ENCODE data around the gene LYRM4. TPM values are rescaled to one million over a fixed set of nuclear protein-coding genes. Genes with fewer than 3 reads are reported as not detected.

LYRM4 gene
- polyA plus RNA-seq, 2 donors, result 10.3 to 12.8 TPM

DNA sequence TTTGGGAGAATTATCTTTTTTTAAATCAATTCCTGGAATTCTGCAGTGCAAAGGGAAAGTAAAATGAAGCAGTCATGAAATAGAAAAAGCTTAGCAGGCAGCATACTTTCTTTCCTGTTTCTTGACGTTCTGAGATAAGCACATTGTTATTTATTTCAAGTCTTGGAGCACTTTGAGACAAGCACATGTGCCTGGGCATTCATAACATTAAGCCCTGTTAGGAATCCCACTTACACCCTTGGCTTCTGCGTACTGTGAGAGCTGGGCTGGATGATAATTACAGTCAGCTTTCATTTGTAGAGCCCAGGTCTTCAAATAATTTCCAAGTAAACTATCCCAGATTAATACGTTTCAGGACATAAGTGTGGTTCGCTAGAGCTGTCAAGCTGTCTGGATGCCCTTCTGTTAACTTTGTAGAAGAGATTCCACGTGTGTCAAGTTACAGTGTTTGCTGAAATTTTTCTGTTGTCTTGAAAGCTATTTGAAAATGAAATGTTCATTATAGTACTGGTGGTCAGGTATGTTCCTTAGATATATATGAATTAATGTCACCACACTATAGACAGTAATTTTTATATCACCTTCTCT lies 9.4 kb upstream of the LYRM4 start:
- H3K27me3 ChIP-seq (ENCODE audit: control insufficient read depth in 1 of 2, insufficient read depth in 2 of 2, low read length in 2 of 2), result no peaks in the 10 kb centered on the region
- H3K4me1 ChIP-seq (ENCODE audit: control insufficient read depth in 2 of 2, insufficient read depth in 2 of 2, low read length in 1 of 2), result no peaks in the 10 kb centered on the region
- H3K36me3 ChIP-seq (ENCODE audit: control insufficient read depth in 2 of 2, insufficient read depth in 2 of 2, low read length in 1 of 2), result no peaks in the 10 kb centered on the region
- H3K4me3 ChIP-seq (ENCODE audit: low read depth in 1 of 2, low read length in 2 of 2), result no peak overlapping the region
- no peaks in the 10 kb centered on the region for H3K9me3 ChIP-seq (ENCODE audit: control insufficient read depth in 2 of 2, insufficient read depth in 1 of 2, low read depth in 1 of 2, low read length in 1 of 2)
- no peak overlapping the region for H3K27ac ChIP-seq (ENCODE audit: low read depth in 2 of 2, low read length in 1 of 2)
- 69 to 73% methylated on average over 5 of the region's 5 CpGs for WGBS, 2 donors

DNA sequence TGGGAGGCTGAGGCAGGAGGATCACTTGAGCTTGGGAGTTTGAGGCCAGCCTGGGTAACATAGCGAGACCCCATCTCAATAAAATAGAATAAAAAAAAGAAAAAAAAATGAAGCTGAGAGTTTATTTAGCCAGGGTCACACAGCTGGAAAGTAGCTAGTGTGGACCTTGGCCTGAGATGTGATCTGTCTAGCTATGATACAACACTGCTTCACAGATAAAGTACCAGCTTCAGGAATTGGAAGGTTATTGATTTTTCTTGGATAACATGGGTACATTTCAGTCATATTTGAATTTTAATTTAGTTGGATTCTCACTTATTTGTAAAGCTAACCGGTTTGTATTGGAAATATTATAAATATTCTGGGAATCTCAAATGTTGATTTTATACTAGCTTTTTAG lies 5.7 kb upstream of the LYRM4 start:
- H3K27me3 ChIP-seq (ENCODE audit: control insufficient read depth in 1 of 2, insufficient read depth in 2 of 2, low read length in 2 of 2), result no peaks in the 10 kb centered on the region
- no peaks in the 10 kb centered on the region for H3K4me1 ChIP-seq (ENCODE audit: control insufficient read depth in 2 of 2, insufficient read depth in 2 of 2, low read length in 1 of 2)
- H3K9me3 ChIP-seq (ENCODE audit: control insufficient read depth in 2 of 2, insufficient read depth in 1 of 2, low read depth in 1 of 2, low read length in 1 of 2), result no peaks in the 10 kb centered on the region
- 91 to 96% methylated on average over 2 of the region's 2 CpGs for WGBS, 2 donors
- H3K4me3 ChIP-seq (ENCODE audit: low read depth in 1 of 2, low read length in 2 of 2), result no peak overlapping the region
- no peaks in the 10 kb centered on the region for H3K36me3 ChIP-seq (ENCODE audit: control insufficient read depth in 2 of 2, insufficient read depth in 2 of 2, low read length in 1 of 2)
- no peak overlapping the region for H3K27ac ChIP-seq (ENCODE audit: low read depth in 2 of 2, low read length in 1 of 2)

DNA sequence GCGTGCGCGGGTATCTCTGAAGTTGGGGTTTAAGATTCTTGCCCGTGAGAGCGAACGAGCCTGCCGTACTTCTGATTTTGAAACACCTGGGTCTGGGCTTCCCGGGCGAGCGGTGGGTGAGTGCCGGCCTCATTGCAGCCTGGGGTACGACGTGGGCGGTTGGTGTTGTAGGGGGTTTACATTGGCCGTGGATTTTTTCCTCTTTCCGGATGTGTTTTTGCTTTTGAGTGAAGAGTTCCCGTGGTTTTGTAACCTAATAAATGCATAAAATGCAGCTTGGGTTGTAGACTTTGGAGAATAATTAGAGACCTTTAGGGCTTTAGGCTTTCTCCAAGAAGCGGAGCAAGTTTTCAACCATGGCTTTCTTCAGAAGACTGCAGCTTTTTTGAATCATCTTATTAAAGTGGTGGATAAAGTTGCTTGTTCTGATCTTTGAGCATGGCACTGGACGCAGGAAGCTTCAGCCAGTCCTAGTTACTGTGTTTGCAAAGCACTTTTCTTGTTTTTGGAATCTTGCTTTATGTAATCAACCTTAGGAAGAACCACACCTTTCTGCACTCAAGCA lies 877 bp upstream of the LYRM4 start:
- WGBS, 2 donors, result 0 to 1% methylated on average over 19 of the region's 19 CpGs
- Histone ChIP-seq H3K27me3 (ENCODE audit: control insufficient read depth in 1 of 2, insufficient read depth in 2 of 2, low read length in 2 of 2) (no peaks in the 10 kb centered on the region), H3K27ac (ENCODE audit: low read depth in 2 of 2, low read length in 1 of 2) (peak overlapping the region; percentile 97 to 99), H3K36me3 (ENCODE audit: control insufficient read depth in 2 of 2, insufficient read depth in 2 of 2, low read length in 1 of 2) (no peaks in the 10 kb centered on the region), H3K4me3 (ENCODE audit: low read depth in 1 of 2, low read length in 2 of 2) (peak overlapping the region; percentile 88 to 95), H3K4me1 (ENCODE audit: control insufficient read depth in 2 of 2, insufficient read depth in 2 of 2, low read length in 1 of 2) (no peaks in the 10 kb centered on the region), H3K9me3 (ENCODE audit: control insufficient read depth in 2 of 2, insufficient read depth in 1 of 2, low read depth in 1 of 2, low read length in 1 of 2) (no peaks in the 10 kb centered on the region)

DNA sequence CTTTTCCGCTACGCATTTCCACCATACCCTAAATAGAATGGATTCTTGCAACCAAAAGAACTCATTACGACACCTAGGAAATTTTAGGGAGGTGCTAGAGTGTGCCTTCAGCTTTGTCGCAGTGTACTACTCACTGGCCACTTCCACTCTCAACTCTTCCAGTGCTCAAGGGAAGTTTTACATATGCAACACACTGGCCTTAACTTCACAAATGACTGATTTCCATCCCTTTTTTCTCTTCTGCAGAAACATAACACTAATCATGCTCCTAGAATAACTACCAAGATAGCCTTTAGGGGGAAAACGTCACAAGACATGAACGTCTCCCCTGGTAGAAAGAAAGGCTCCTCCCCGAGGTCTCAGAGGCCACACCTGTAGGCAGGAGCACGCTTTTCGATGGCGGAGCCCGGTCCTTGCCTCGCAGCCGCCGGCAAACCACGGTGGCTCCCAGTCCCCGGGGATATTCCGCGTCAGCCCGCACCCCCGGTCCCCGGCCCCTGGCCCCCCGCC lies 584 bp downstream of the LYRM4 start:
- no peaks in the 10 kb centered on the region for H3K27me3 ChIP-seq (ENCODE audit: control insufficient read depth in 1 of 2, insufficient read depth in 2 of 2, low read length in 2 of 2)
- H3K4me3 ChIP-seq (ENCODE audit: low read depth in 1 of 2, low read length in 2 of 2), result peak overlapping the region; percentile 42 to 95
- H3K9me3 ChIP-seq (ENCODE audit: control insufficient read depth in 2 of 2, insufficient read depth in 1 of 2, low read depth in 1 of 2, low read length in 1 of 2), result no peaks in the 10 kb centered on the region
- 2 to 4% methylated on average over 22 of the region's 22 CpGs for WGBS, 2 donors
- H3K36me3 ChIP-seq (ENCODE audit: control insufficient read depth in 2 of 2, insufficient read depth in 2 of 2, low read length in 1 of 2), result no peaks in the 10 kb centered on the region
- H3K27ac ChIP-seq (ENCODE audit: low read depth in 2 of 2, low read length in 1 of 2), result peak overlapping the region; percentile 56 to 97
- no peaks in the 10 kb centered on the region for H3K4me1 ChIP-seq (ENCODE audit: control insufficient read depth in 2 of 2, insufficient read depth in 2 of 2, low read length in 1 of 2)

DNA sequence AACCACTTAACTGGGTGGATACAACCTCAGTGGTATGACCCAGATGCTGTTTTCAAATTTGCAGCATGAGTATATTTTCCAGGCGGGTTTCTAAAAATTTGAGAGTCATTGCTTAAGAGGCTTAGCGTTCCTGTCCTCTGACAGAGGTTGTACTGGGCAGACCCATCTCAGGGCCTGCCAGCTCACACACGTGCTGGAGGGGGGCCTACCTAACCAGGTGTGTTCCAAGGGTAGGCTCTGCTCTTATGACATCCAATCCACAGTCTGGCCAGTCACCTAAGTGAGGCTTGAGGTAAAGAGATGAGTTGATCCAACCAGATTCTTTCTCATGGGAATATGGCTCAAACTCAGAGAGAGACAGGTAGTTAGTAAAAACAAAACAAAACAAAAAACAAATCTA lies 1.3 kb downstream of the LYRM4 start:
- Histone ChIP-seq H3K4me3 (ENCODE audit: low read depth in 1 of 2, low read length in 2 of 2) (no peak overlapping the region), H3K4me1 (ENCODE audit: control insufficient read depth in 2 of 2, insufficient read depth in 2 of 2, low read length in 1 of 2) (no peaks in the 10 kb centered on the region), H3K27ac (ENCODE audit: low read depth in 2 of 2, low read length in 1 of 2) (no peak overlapping the region), H3K36me3 (ENCODE audit: control insufficient read depth in 2 of 2, insufficient read depth in 2 of 2, low read length in 1 of 2) (no peaks in the 10 kb centered on the region), H3K27me3 (ENCODE audit: control insufficient read depth in 1 of 2, insufficient read depth in 2 of 2, low read length in 2 of 2) (no peaks in the 10 kb centered on the region), H3K9me3 (ENCODE audit: control insufficient read depth in 2 of 2, insufficient read depth in 1 of 2, low read depth in 1 of 2, low read length in 1 of 2) (no peaks in the 10 kb centered on the region)
- 73 to 75% methylated on average over 3 of the region's 3 CpGs for WGBS, 2 donors

DNA sequence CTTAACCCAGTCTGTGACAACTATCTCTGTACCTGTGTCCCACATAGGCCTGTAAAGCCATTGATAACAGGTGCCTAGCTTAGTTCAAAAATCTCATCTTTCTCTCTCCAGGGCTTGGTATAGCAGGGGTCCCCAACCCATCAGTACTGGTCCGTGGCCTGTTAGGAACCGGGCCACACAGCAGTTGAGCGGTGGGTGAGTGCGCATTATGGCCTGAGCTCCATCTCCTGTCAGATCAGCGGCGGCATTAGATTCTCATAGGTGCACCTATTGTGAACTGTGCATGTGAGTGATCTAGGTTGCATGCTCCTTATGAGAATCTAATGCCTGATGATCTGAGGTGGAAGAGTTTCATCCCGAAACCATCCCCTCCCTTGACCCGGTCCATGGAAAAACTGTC lies 3.4 kb downstream of the LYRM4 start:
- H3K4me1 ChIP-seq (ENCODE audit: control insufficient read depth in 2 of 2, insufficient read depth in 2 of 2, low read length in 1 of 2), result no peaks in the 10 kb centered on the region
- H3K27ac ChIP-seq (ENCODE audit: low read depth in 2 of 2, low read length in 1 of 2), result no peak overlapping the region
- H3K36me3 ChIP-seq (ENCODE audit: control insufficient read depth in 2 of 2, insufficient read depth in 2 of 2, low read length in 1 of 2), result no peaks in the 10 kb centered on the region
- no peaks in the 10 kb centered on the region for H3K9me3 ChIP-seq (ENCODE audit: control insufficient read depth in 2 of 2, insufficient read depth in 1 of 2, low read depth in 1 of 2, low read length in 1 of 2)
- WGBS, 2 donors, result 97 to 98% methylated on average over 8 of the region's 8 CpGs
- H3K4me3 ChIP-seq (ENCODE audit: low read depth in 1 of 2, low read length in 2 of 2), result no peak overlapping the region
- no peaks in the 10 kb centered on the region for H3K27me3 ChIP-seq (ENCODE audit: control insufficient read depth in 1 of 2, insufficient read depth in 2 of 2, low read length in 2 of 2)

DNA sequence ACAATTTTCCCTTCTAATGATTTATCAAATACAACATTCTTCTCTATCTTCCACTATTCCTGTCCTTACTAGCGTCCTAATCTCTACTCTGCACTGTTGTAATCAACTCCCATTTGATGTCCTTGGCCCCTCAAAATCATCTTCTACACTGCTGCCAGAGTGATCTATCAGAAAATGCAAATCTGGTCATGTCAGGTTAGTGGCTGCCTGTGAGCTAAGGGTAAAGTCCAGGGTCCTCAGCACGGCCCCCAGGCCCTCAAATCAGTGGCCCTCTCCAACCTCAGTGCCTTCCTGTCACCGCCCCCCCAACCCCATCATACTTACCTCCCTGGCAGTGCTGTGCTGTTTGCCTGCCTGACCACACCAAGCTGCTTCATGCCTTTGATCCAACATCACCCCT lies 3.8 kb downstream of the LYRM4 start:
- 87 to 96% methylated on average over 3 of the region's 3 CpGs for WGBS, 2 donors
- Histone ChIP-seq H3K36me3 (ENCODE audit: control insufficient read depth in 2 of 2, insufficient read depth in 2 of 2, low read length in 1 of 2) (no peaks in the 10 kb centered on the region), H3K27ac (ENCODE audit: low read depth in 2 of 2, low read length in 1 of 2) (no peak overlapping the region), H3K4me3 (ENCODE audit: low read depth in 1 of 2, low read length in 2 of 2) (no peak overlapping the region), H3K27me3 (ENCODE audit: control insufficient read depth in 1 of 2, insufficient read depth in 2 of 2, low read length in 2 of 2) (no peaks in the 10 kb centered on the region), H3K9me3 (ENCODE audit: control insufficient read depth in 2 of 2, insufficient read depth in 1 of 2, low read depth in 1 of 2, low read length in 1 of 2) (no peaks in the 10 kb centered on the region), H3K4me1 (ENCODE audit: control insufficient read depth in 2 of 2, insufficient read depth in 2 of 2, low read length in 1 of 2) (no peaks in the 10 kb centered on the region)

DNA sequence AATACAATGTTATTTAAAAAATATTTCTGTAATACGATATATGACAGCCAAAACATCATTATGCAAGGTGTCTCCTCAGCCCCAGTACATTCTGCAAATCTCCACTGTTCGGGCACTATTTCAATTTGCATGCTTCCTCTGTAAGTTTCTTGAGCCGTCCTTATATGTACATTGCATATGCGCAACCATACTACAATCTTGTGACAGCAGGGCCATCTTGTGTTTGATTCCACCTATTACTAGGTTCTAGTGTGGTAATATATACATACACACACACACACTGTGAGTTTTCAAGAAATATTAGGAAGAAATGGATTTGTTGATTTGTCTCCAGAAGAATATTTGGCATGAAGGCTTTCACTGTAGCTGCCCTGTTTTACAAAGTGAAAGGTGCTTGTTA lies 9.8 kb downstream of the LYRM4 start:
- H3K4me3 ChIP-seq (ENCODE audit: low read depth in 1 of 2, low read length in 2 of 2), result no peak overlapping the region
- no peaks in the 10 kb centered on the region for H3K4me1 ChIP-seq (ENCODE audit: control insufficient read depth in 2 of 2, insufficient read depth in 2 of 2, low read length in 1 of 2)
- no peak overlapping the region for H3K27ac ChIP-seq (ENCODE audit: low read depth in 2 of 2, low read length in 1 of 2)
- H3K27me3 ChIP-seq (ENCODE audit: control insufficient read depth in 1 of 2, insufficient read depth in 2 of 2, low read length in 2 of 2), result no peaks in the 10 kb centered on the region
- H3K36me3 ChIP-seq (ENCODE audit: control insufficient read depth in 2 of 2, insufficient read depth in 2 of 2, low read length in 1 of 2), result peaks cover 0 to 2% of the 10 kb centered on the region in 2 donors
- H3K9me3 ChIP-seq (ENCODE audit: control insufficient read depth in 2 of 2, insufficient read depth in 1 of 2, low read depth in 1 of 2, low read length in 1 of 2), result no peaks in the 10 kb centered on the region
- WGBS, 2 donors, result 88 to 89% methylated on average over 4 of the region's 4 CpGs

DNA sequence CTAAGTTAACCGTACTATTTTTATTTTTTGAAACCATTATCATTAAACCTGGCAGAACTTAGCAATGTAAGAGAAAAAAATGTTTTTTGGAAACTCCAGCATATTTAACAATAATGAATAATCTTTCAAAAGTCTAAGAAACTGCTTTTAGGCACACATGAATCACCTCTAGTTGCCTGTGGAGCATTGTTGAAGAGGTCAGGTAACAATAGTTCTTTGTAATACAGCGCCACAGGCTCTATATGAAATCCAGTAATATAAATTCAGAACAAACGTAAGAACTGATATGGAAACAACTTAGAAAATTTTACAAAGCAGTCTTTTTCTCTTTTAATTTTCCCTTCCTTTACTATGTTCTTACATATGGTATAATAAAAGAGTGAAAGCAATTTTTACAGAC lies 10.3 kb downstream of the LYRM4 start:
- H3K4me1 ChIP-seq (ENCODE audit: control insufficient read depth in 2 of 2, insufficient read depth in 2 of 2, low read length in 1 of 2), result peaks cover 0 to 3% of the 10 kb centered on the region in 2 donors
- 93% methylated on average over 3 of the region's 3 CpGs for WGBS, 2 donors

More for the DNA sequence above, 10.3 kb downstream of the LYRM4 start:
- H3K27ac ChIP-seq (ENCODE audit: low read depth in 2 of 2, low read length in 1 of 2), result no peak overlapping the region
- no peaks in the 10 kb centered on the region for H3K27me3 ChIP-seq (ENCODE audit: control insufficient read depth in 1 of 2, insufficient read depth in 2 of 2, low read length in 2 of 2)
- peaks cover 0 to 2% of the 10 kb centered on the region in 2 donors for H3K36me3 ChIP-seq (ENCODE audit: control insufficient read depth in 2 of 2, insufficient read depth in 2 of 2, low read length in 1 of 2)
- no peak overlapping the region for H3K4me3 ChIP-seq (ENCODE audit: low read depth in 1 of 2, low read length in 2 of 2)
- H3K9me3 ChIP-seq (ENCODE audit: control insufficient read depth in 2 of 2, insufficient read depth in 1 of 2, low read depth in 1 of 2, low read length in 1 of 2), result no peaks in the 10 kb centered on the region

All from esophagus (tissue), 2 donors.